ENCODE results near the gene ELOVL3.

Gene ELOVL3

DNA sequence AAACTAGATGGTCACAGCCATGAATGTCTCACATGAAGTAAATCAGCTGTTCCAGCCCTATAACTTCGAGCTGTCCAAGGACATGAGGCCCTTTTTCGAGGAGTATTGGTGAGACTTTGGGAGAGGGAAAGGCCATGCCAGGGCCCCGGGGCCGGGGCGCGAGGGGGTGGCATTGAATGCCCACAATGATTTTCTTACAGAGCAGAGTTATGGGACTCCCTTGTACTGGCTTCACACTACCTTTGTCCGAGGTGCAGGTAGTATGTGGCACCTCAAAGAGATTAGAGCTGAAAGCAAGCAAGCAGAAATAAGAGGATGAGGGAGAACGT is 407 bp downstream of the ELOVL3 start:
- ChIA-PET CTCF (interaction anchor here (0.7 to 17.7 kb wide), 16 partner anchors 9 to 357 kb away, joined by 3 to 942 read pairs (median 4); partner anchors contain the start of genes FBXL15, NFKB2, PITX3 and PPRC1), POLR2A (interaction anchor here (1.3 kb wide), 1 partner anchor 19 kb away, joined by 4 read pairs; the partner anchor contains the start of gene GBF1)
- no peak for DNase-seq (ENCODE audit: low read depth, low spot score)
- TF ChIP-seq, protein P1, sequence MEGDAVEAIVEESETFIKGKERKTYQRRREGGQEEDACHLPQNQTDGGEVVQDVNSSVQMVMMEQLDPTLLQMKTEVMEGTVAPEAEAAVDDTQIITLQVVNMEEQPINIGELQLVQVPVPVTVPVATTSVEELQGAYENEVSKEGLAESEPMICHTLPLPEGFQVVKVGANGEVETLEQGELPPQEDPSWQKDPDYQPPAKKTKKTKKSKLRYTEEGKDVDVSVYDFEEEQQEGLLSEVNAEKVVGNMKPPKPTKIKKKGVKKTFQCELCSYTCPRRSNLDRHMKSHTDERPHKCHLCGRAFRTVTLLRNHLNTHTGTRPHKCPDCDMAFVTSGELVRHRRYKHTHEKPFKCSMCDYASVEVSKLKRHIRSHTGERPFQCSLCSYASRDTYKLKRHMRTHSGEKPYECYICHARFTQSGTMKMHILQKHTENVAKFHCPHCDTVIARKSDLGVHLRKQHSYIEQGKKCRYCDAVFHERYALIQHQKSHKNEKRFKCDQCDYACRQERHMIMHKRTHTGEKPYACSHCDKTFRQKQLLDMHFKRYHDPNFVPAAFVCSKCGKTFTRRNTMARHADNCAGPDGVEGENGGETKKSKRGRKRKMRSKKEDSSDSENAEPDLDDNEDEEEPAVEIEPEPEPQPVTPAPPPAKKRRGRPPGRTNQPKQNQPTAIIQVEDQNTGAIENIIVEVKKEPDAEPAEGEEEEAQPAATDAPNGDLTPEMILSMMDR (IDR thresholded peaks at IDR 0.05; ENCODE audit: insufficient read depth, low read length, missing control alignments) = no peak
- peak overlapping the region; percentile 45 for H3K4me3 ChIP-seq (ENCODE audit: low read depth, low read length)

DNA sequence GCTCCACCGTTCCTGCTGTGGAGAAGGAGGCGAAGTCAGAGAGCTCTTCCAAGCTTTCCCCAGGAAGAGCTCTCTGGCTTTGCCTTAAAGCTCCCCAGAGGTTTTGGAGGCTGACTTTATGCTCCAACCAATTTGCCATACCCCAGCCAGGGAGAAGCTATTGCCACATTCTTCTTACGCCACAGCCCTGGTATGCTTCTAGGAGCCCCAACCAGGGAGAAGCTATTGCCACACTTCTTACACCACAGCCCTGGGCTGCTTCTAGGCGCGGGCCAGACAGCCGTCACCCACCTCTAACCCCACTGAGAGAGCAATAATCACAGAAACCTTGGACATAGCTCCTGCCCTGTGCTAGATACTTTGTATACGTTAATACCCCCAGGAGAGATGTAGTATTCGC is 951 bp downstream of the ELOVL3 start:
- ChIA-PET POLR2A (interaction anchor here (1.3 kb wide), 1 partner anchor 18 kb away, joined by 4 read pairs; the partner anchor contains the start of gene GBF1), CTCF (interaction anchor here (0.8 to 17.7 kb wide), 15 partner anchors 8 to 357 kb away, joined by 3 to 942 read pairs (median 5); partner anchors contain the start of genes FBXL15, NFKB2, PITX3 and PPRC1)
- no peak overlapping the region for H3K4me3 ChIP-seq (ENCODE audit: low read depth, low read length)
- TF ChIP-seq, protein P1 (IDR thresholded peaks at IDR 0.05; ENCODE audit: insufficient read depth, low read length, missing control alignments) = no peak
- no peak for DNase-seq (ENCODE audit: low read depth, low spot score)

DNA sequence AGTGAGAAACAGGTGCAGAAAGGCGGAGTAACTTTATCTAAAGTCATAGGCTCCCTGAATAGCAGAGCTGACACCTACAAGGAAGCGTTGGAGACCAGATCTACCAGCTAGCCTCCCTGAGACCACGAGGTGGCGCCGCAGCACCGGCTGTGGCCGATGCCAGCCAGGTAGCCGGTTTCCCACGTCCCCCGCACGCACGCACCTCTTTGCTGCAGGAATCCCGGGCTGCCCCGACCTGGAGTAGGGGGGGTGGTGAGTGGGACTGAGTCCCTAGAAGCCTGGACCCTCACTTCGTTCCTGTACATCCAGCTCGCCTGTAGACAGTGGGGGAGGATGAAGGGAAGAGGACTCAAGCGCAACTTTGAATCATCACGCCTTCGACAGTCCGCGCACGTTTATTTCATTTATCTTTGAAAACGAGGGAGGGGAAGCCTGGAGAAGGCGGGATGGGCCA is 3.7 kb downstream of the ELOVL3 start:
- POLR2A ChIA-PET = interaction anchor here (0.7 to 1.3 kb wide), 6 partner anchors 11 to 197 kb away, joined by 3 read pairs; partner anchors contain the start of genes GBF1, NFKB2 and PITX3
- H3K4me3 ChIP-seq (ENCODE audit: low read depth, low read length) = peak overlapping the region; percentile 49
- DNase-seq (ENCODE audit: low read depth, low spot score) = no peak
- CTCF ChIA-PET = interaction anchor here (0.6 to 17.7 kb wide), 71 partner anchors 9 to 354 kb away, joined by 3 to 942 read pairs (median 5); partner anchors contain the start of genes CUEDC2, FBXL15, GBF1 and NFKB2
- TF ChIP-seq, protein P1 (IDR thresholded peaks at IDR 0.05; ENCODE audit: insufficient read depth, low read length, missing control alignments) = peak; percentile 98

DNA sequence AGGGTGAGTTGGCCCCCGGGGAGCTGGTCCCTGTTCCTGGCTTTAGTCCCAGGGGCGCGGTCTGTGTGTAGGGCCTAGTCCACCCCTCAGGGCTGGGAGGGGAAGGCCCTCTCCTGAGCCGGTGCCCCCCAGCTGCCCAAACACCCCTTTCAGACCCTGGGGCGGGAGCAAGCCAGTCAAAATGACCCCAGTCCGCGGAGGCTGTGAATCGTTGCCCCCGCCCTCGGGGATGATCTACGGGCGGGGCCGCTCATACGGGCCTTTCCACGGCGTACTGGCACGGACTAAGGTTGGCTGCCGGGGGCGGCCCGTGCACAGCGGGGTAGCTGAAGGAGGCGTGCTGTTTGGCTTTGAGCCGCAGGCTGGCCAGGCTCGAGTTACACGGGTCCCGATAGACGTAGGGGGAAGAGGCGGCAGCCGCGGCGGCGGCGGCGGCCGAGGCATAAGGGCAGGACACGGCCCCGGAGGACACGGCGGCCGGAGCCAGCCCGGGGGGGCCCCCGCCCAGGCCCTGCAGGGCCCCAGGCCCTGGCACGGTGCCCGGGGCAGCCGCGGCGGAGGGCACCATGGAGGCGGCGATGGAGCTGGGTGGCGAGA is 4.3 kb downstream of the ELOVL3 start:
- ChIA-PET POLR2A (interaction anchor here (0.7 to 1.3 kb wide), 5 partner anchors 11 to 171 kb away, joined by 3 read pairs; partner anchors contain the start of genes GBF1, NFKB2 and PITX3), CTCF (interaction anchor here (0.6 to 17.7 kb wide), 65 partner anchors 9 to 1454 kb away, joined by 3 to 942 read pairs (median 5); partner anchors contain the start of genes CUEDC2, FBXL15, GBF1 and NFKB2)
- TF ChIP-seq, protein P1 (IDR thresholded peaks at IDR 0.05; ENCODE audit: insufficient read depth, low read length, missing control alignments) = no peak
- peak overlapping the region; percentile 49 for H3K4me3 ChIP-seq (ENCODE audit: low read depth, low read length)
- DNase-seq (ENCODE audit: low read depth, low spot score) = no peak

DNA sequence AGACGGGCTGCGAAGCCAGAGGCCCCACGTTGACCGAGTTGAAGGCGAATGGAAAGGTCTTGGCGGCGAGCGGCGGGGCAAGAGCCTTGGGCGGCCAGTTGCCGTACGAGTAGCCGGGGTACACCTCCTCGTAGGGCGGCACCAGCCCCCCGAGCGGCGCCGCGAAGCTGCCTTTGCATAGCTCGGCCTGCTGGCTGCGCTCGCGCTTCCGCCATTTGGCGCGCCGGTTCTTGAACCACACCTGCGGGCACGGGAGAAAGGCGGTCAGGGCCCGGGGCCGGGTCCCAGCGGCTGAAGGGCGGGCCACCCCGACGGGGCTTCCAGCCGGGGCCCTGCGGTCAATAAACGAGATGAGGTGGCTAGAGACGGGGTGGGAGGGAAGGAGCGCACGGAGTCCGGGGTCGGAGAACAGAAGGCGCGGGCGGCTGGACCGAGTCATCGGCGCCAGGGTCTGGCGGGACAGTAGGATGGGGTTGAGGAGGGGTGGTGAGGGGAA is 4.8 kb downstream of the ELOVL3 start:
- H3K4me3 ChIP-seq (ENCODE audit: low read depth, low read length) = peak overlapping the region; percentile 49
- no peak for DNase-seq (ENCODE audit: low read depth, low spot score)
- TF ChIP-seq, protein P1 (IDR thresholded peaks at IDR 0.05; ENCODE audit: insufficient read depth, low read length, missing control alignments) = peak; percentile 46
- POLR2A ChIA-PET = interaction anchor here (1.0 to 1.3 kb wide), 2 partner anchors 110 to 165 kb away, joined by 3 read pairs; partner anchors contain the start of gene NFKB2
- CTCF ChIA-PET = interaction anchor here (0.6 to 17.7 kb wide), 49 partner anchors 8 to 1453 kb away, joined by 3 to 942 read pairs (median 7); partner anchors contain the start of genes CUEDC2, FBXL15, GBF1 and NFKB2
